ENCODE results near the gene MOSMO. TPM values are rescaled to one million over a fixed set of nuclear protein-coding genes. Genes with fewer than 3 reads are reported as not detected.

The MOSMO gene
- total RNA-seq, 1 donor from 2014 or later = 16.8 TPM

- Mint-ChIP-seq H3K9me3 (ENCODE audit: unreplicated experiment) (no peaks in the 10 kb centered on the region), H3K4me1 (ENCODE audit: unreplicated experiment) (peaks cover 5% of the 10 kb centered on the region)
- TF ChIP-seq, protein P1, sequence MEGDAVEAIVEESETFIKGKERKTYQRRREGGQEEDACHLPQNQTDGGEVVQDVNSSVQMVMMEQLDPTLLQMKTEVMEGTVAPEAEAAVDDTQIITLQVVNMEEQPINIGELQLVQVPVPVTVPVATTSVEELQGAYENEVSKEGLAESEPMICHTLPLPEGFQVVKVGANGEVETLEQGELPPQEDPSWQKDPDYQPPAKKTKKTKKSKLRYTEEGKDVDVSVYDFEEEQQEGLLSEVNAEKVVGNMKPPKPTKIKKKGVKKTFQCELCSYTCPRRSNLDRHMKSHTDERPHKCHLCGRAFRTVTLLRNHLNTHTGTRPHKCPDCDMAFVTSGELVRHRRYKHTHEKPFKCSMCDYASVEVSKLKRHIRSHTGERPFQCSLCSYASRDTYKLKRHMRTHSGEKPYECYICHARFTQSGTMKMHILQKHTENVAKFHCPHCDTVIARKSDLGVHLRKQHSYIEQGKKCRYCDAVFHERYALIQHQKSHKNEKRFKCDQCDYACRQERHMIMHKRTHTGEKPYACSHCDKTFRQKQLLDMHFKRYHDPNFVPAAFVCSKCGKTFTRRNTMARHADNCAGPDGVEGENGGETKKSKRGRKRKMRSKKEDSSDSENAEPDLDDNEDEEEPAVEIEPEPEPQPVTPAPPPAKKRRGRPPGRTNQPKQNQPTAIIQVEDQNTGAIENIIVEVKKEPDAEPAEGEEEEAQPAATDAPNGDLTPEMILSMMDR (IDR thresholded peaks at IDR 0.05) = no peak
These were observed 17.4 kb upstream of the MOSMO start for GRCh38 chr16:21990381-21990944.

GRCh38 chr16:21991621-21992020 lies 16.3 kb upstream of the MOSMO start:
- H3K4me1 Mint-ChIP-seq (ENCODE audit: unreplicated experiment) = peaks cover 5% of the 10 kb centered on the region
- no peak for DNase-seq (ENCODE audit: extremely low spot score, unreplicated experiment)
- H3K36me3 Mint-ChIP-seq (ENCODE audit: unreplicated experiment) = peaks cover 3% of the 10 kb centered on the region
- H3K9me3 Mint-ChIP-seq (ENCODE audit: unreplicated experiment) = no peaks in the 10 kb centered on the region
- no peaks in the 10 kb centered on the region for H3K27me3 Mint-ChIP-seq (ENCODE audit: unreplicated experiment)
- TF ChIP-seq, protein P1 (IDR thresholded peaks at IDR 0.05) = no peak
- H3K27ac Mint-ChIP-seq (ENCODE audit: unreplicated experiment) = no peak overlapping the region
- H3K4me3 Mint-ChIP-seq (ENCODE audit: unreplicated experiment) = no peak overlapping the region

More at GRCh38 chr16:21990381-21990944, 17.4 kb upstream of the MOSMO start:
- no peak overlapping the region for H3K27ac Mint-ChIP-seq (ENCODE audit: unreplicated experiment)
- DNase-seq (ENCODE audit: extremely low spot score, unreplicated experiment) = no peak
- H3K4me3 Mint-ChIP-seq (ENCODE audit: unreplicated experiment) = no peak overlapping the region
- no peaks in the 10 kb centered on the region for H3K27me3 Mint-ChIP-seq (ENCODE audit: unreplicated experiment)
- peaks cover 10% of the 10 kb centered on the region for H3K36me3 Mint-ChIP-seq (ENCODE audit: unreplicated experiment)

- no peaks in the 10 kb centered on the region for H3K36me3 Mint-ChIP-seq (ENCODE audit: unreplicated experiment)
- H3K4me1 Mint-ChIP-seq (ENCODE audit: unreplicated experiment) = peaks cover 3% of the 10 kb centered on the region
- H3K27me3 Mint-ChIP-seq (ENCODE audit: unreplicated experiment) = no peaks in the 10 kb centered on the region
- TF ChIP-seq, protein P1 (IDR thresholded peaks at IDR 0.05) = no peak
- no peak overlapping the region for H3K4me3 Mint-ChIP-seq (ENCODE audit: unreplicated experiment)
- no peaks in the 10 kb centered on the region for H3K9me3 Mint-ChIP-seq (ENCODE audit: unreplicated experiment)
- DNase-seq (ENCODE audit: extremely low spot score, unreplicated experiment) = no peak
- H3K27ac Mint-ChIP-seq (ENCODE audit: unreplicated experiment) = no peak overlapping the region
These were observed 12.9 kb upstream of the MOSMO start for GRCh38 chr16:21994856-21995465.

DNA sequence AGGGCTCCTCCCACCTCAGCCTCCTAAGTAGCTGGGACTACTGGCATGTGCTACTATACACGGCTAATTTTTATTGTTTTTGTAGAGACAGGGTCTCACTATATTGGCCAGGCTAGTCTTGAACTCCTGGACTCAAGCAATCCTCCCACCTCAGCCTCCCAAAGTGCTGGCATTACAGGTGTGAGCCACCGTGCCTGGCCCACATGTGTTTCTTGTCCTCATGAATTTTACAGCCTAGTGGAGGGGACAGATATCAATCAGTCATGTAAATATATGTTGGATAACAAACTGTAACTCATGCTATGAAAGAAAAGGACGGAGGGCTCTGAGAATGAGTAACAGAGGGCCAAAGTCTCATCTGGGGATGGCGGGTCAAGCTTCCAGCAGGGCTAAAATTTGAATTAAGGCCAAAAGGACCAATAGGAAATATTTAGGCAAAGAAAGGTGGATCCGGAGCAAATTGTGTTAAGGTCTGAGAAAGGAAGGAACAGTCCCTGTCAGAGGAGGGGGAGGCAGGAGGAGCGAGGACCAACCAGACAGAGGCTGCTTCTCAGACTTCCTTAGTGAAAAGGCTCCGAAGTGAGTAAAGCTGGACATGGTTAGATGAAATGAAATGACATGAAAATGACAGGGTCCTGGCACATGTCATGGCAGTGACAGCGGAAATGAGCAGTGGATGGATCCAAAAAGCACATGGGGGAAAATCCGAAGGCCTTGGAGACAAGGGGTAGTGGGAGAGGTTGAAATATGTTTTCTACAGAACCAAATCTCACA lies 10.8 kb upstream of the MOSMO start:
- H3K9me3 Mint-ChIP-seq (ENCODE audit: unreplicated experiment) = no peaks in the 10 kb centered on the region
- no peak for DNase-seq (ENCODE audit: extremely low spot score, unreplicated experiment)
- no peaks in the 10 kb centered on the region for H3K27me3 Mint-ChIP-seq (ENCODE audit: unreplicated experiment)
- H3K4me3 Mint-ChIP-seq (ENCODE audit: unreplicated experiment) = no peak overlapping the region
- H3K36me3 Mint-ChIP-seq (ENCODE audit: unreplicated experiment) = no peaks in the 10 kb centered on the region
- peaks cover 12% of the 10 kb centered on the region for H3K4me1 Mint-ChIP-seq (ENCODE audit: unreplicated experiment)
- no peak overlapping the region for H3K27ac Mint-ChIP-seq (ENCODE audit: unreplicated experiment)
- TF ChIP-seq, protein P1 (IDR thresholded peaks at IDR 0.05) = no peak

Data from osteocyte (in vitro differentiated cells).